Measurements from ENCODE around the gene ZBTB16.

The ZBTB16 gene

GRCh38 chr11:114063829-114064201, 4.3 kb downstream of the ZBTB16 start:
- no peak for DNase-seq (ENCODE audit: low spot score)

GRCh38 chr11:114064216-114064615, 4.7 kb downstream of the ZBTB16 start:
- DNase-seq (ENCODE audit: low spot score) = no peak

- DNase-seq (ENCODE audit: low spot score) = no peak
Observed at GRCh38 chr11:114065094-114065493, 5.6 kb downstream of the ZBTB16 start.

- DNase-seq (ENCODE audit: low spot score) = no peak
Observed at GRCh38 chr11:114066046-114066648, 6.6 kb downstream of the ZBTB16 start.

GRCh38 chr11:114068327-114068726, 8.8 kb downstream of the ZBTB16 start:
- no peak for DNase-seq (ENCODE audit: low spot score)

GRCh38 chr11:114070464-114071139, 11.1 kb downstream of the ZBTB16 start:
- no peak for DNase-seq (ENCODE audit: low spot score)

GRCh38 chr11:114073007-114073827, 13.7 kb downstream of the ZBTB16 start:
- DNase-seq (ENCODE audit: low spot score) = no peak

GRCh38 chr11:114073828-114074381, 14.4 kb downstream of the ZBTB16 start:
- no peak for DNase-seq (ENCODE audit: low spot score)

- no peak for DNase-seq (ENCODE audit: low spot score)
Observed at GRCh38 chr11:114074546-114075343, 15.2 kb downstream of the ZBTB16 start.

- DNase-seq (ENCODE audit: low spot score) = no peak
Observed at GRCh38 chr11:114075344-114075610, 15.8 kb downstream of the ZBTB16 start.

GRCh38 chr11:114075891-114076441, 16.5 kb downstream of the ZBTB16 start:
- no peak for DNase-seq (ENCODE audit: low spot score)

- no peak for DNase-seq (ENCODE audit: low spot score)
Observed at GRCh38 chr11:114076921-114077331, 17.4 kb downstream of the ZBTB16 start.

GRCh38 chr11:114077482-114078305, 18.2 kb downstream of the ZBTB16 start:
- DNase-seq (ENCODE audit: low spot score) = no peak

- DNase-seq (ENCODE audit: low spot score) = no peak
Observed at GRCh38 chr11:114078423-114078822, 18.9 kb downstream of the ZBTB16 start.

GRCh38 chr11:114079511-114080065, 20.1 kb downstream of the ZBTB16 start:
- DNase-seq (ENCODE audit: low spot score) = no peak

- no peak for DNase-seq (ENCODE audit: low spot score)
Observed at GRCh38 chr11:114080219-114080618, 20.7 kb downstream of the ZBTB16 start.

- no peak for DNase-seq (ENCODE audit: low spot score)
Observed at GRCh38 chr11:114080769-114081168, 21.3 kb downstream of the ZBTB16 start.

- no peak for DNase-seq (ENCODE audit: low spot score)
Observed at GRCh38 chr11:114081641-114082414, 22.3 kb downstream of the ZBTB16 start.

GRCh38 chr11:114082415-114082748, 22.9 kb downstream of the ZBTB16 start:
- no peak for DNase-seq (ENCODE audit: low spot score)

GRCh38 chr11:114082767-114083181, 23.3 kb downstream of the ZBTB16 start:
- no peak for DNase-seq (ENCODE audit: low spot score)

Measured in cerebellar cortex (tissue), 1 donor.